PC-3 (cell line): ENCODE results near the gene PDE11A.

Experiments used
- EZH2 ChIP-seq: fragments of 300-600 bp; sonication (generic); IDR thresholded peaks from one replicate; pipeline ENCODE4 v1.6.1; 2017; ENCODE audit warnings: antibody characterized with exemption, mild to moderate bottlenecking, low read length; ENCODE audit not compliant: unreplicated experiment
- TF ChIP-seq, protein P1 (sequence below): fragments of 300-600 bp; sonication (generic); conservative IDR thresholded peaks from 2 replicates; pipeline ENCODE4 v1.5.1; 2017; ENCODE audit warnings: antibody characterized with exemption, low read depth, mild to moderate bottlenecking, low read length

- TF ChIP-seq, protein P1, sequence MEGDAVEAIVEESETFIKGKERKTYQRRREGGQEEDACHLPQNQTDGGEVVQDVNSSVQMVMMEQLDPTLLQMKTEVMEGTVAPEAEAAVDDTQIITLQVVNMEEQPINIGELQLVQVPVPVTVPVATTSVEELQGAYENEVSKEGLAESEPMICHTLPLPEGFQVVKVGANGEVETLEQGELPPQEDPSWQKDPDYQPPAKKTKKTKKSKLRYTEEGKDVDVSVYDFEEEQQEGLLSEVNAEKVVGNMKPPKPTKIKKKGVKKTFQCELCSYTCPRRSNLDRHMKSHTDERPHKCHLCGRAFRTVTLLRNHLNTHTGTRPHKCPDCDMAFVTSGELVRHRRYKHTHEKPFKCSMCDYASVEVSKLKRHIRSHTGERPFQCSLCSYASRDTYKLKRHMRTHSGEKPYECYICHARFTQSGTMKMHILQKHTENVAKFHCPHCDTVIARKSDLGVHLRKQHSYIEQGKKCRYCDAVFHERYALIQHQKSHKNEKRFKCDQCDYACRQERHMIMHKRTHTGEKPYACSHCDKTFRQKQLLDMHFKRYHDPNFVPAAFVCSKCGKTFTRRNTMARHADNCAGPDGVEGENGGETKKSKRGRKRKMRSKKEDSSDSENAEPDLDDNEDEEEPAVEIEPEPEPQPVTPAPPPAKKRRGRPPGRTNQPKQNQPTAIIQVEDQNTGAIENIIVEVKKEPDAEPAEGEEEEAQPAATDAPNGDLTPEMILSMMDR, result no peak
- no peak for TF ChIP-seq EZH2
Observed at GRCh38 chr2:177723235-177723634, 349.3 kb downstream of the PDE11A start.
